ENCODE data around the gene ZMYM3.
"Not testable (repeated sequence)": the region's sequence is repeated elsewhere in the genome, so short reads cannot be mapped to it uniquely, and the experiment has no call there.

The ZMYM3 gene

DNA sequence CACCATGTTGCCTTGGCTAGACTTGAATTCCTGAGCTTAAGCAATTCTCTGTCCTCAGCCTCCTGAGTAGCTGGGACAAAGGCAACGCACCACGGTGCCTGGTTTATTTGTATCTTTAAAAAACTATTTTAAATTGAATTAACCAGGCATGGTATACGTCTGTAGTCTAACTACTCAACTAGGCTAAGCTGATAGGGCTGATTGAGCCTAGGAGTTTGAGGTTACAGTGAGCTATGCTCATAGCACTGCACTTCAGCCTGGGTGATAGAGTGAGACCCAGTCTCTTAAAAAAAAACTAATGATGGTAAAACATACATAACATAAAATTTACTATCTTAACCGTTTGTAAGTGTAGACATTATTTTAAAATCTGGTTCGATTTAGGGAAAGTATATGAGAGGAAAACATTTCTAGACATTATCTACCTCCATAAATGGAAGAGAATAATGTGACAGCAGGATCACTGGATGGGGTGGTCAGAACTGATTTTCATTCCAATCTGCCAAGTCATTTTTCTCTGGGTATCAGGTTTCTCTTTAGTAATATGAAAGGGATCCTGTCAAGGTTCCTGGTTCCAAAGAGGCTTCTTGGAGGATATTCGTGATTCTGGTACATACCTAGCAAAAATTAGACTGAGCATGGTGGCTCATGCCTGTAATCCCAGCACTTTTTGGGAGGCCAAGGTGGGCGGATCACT lies 38.9 kb upstream of the ZMYM3 start:
- no peak overlapping the region for H3K4me3 ChIP-seq (ENCODE audit: low read depth, low read length)
- TF ChIP-seq, protein P1, sequence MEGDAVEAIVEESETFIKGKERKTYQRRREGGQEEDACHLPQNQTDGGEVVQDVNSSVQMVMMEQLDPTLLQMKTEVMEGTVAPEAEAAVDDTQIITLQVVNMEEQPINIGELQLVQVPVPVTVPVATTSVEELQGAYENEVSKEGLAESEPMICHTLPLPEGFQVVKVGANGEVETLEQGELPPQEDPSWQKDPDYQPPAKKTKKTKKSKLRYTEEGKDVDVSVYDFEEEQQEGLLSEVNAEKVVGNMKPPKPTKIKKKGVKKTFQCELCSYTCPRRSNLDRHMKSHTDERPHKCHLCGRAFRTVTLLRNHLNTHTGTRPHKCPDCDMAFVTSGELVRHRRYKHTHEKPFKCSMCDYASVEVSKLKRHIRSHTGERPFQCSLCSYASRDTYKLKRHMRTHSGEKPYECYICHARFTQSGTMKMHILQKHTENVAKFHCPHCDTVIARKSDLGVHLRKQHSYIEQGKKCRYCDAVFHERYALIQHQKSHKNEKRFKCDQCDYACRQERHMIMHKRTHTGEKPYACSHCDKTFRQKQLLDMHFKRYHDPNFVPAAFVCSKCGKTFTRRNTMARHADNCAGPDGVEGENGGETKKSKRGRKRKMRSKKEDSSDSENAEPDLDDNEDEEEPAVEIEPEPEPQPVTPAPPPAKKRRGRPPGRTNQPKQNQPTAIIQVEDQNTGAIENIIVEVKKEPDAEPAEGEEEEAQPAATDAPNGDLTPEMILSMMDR (IDR thresholded peaks at IDR 0.05; ENCODE audit: low read depth, low read length): no peak

DNA sequence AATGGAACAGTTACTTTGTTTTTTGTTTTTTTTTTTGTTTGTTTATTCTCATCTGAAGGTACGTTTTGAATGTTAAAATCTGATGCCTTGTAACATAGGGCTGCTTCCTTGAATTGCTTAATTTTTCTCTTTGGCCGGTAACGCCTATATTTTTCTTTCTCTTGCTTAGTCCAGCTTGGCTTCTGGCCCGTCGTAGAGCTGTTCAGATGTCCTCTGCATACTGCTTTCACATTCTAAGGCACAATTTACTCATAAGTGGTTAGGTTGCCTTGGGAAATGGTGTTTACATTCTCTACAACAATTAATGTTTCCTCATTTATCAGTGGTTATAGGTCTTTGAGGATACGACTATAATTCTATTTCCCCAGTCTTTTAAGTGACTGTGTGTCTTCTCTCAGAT lies 37.4 kb upstream of the ZMYM3 start:
- H3K4me3 ChIP-seq (ENCODE audit: low read depth, low read length): no peak overlapping the region
- TF ChIP-seq, protein P1 (IDR thresholded peaks at IDR 0.05; ENCODE audit: low read depth, low read length): no peak

DNA sequence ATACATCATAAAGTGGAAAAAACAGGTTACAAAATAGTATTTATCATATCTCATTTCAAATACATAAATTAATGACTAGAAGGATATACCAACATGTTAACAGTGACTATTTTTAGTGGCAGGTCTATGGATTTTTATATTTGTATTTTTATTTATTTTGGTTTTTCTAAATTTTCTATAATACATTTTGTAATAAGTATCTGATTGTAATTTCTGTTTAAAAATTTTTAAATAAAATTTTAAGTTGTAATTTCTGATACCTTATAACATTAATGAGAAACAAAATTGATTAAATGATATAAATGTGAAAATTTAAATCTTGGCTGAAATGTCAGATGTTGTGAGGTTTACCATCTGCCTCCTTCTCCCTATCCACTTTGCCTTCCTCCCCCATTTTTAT lies 32.0 kb upstream of the ZMYM3 start:
- peak overlapping the region; percentile 72 for H3K4me3 ChIP-seq (ENCODE audit: low read depth, low read length)
- TF ChIP-seq, protein P1 (IDR thresholded peaks at IDR 0.05; ENCODE audit: low read depth, low read length): no peak

DNA sequence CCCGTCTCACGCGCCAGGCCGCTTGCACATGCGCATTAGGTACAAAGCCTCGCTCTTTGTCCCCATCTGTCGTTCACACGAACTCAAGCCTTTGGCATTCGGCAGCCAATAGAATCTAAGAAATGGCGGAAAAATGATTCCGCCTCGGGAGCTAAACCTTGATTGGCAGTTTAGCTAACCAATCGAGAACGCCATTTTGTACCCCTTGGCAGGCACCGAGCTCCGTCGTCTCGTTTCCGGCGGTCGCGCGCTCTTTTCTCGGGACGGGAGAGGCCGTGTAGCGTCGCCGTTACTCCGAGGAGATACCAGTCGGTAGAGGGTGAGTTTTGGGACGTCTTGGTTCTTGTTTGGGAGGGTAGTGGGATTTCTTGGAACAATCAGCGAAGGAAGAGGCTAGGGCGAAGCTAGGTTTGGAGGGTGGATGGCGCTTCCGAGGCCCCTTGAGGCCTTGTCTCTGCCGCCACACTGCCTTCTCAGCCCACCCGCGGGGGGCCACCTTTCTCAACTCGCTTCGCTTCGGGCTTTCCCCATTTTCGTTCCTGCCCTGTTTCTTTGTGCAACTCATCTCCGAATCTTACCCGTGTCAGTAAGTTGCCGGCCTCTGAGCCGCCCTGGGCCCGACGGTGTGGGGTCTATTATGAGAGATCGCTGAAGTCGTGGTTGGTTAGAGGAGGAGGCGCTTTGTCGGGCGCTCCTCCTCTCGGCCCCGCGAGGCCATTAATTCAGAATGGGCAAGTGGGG lies 29.6 kb upstream of the ZMYM3 start, which contains the start of gene NONO:
Gene NONO (plus strand): TSS at position 233 of the 741 bp plus-strand sequence. CDS start 7,003 bp downstream, outside the sequence.
- TF ChIP-seq, protein P1 (IDR thresholded peaks at IDR 0.05; ENCODE audit: low read depth, low read length): no peak
- peak within 1 kb of the TSS; percentile 72 for H3K4me3 ChIP-seq (ENCODE audit: low read depth, low read length)

DNA sequence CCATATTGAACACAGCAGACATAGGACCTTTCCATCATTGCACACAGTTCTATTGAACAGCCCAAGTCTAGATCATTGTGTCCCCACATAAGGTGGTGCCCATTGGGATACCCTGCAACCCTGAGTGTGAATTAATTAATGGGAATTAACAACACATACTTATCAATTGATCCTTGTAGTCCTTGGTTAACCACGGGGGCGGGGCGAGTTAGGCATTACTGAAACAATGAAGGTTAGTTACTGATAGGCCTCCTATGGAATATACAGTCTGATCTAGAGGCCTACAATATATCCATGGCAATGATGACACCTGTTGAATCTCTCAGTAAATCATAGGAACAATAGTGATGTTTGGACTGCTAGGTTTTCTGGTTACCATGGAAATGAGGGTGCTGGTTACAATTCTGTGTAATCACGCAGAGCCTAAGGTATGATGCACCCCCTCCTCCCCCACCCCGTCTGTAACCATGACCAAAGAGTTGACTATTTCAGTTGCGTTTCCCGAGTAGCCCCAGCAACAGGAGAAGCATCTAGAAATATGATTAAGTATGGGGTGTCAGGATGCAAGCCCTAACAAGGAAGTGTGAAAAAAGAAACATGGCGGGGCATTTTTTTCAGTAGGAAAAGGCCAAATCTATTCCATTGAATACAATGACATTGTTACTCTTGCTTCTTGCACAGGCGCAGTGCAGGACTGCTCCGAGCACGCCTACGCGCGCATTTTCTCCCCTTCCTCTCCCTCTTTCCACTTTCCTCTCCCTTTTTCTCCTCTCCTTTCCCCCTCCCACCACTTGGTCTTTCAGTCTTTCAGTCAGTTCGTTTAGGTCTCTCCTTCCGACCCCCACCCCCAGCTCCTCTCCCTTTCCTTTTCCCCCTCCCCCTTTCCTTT lies 28.8 kb upstream of the ZMYM3 start:
- TF ChIP-seq, protein P1 (IDR thresholded peaks at IDR 0.05; ENCODE audit: low read depth, low read length): no peak
- H3K4me3 ChIP-seq (ENCODE audit: low read depth, low read length): peak overlapping the region; percentile 48

DNA sequence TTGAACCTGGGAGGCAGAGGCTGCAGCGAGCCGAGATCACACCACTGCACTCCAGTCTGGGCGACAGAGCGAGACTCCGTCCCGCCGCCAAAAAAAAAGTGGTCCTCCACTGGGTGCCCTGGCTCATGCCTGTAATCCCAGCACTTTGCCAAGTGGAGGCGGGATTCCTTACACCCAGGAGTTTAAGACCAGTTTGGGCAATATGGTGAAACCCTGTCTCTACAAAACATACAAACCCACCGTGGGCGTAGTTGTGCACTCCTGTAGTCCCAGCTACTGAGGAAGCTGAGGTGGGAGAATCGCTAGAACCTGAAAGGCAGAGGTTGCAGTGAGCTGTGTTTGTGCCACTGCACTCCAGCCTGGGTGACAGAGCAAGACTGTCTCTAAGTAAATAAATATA lies 27.4 kb upstream of the ZMYM3 start:
- not testable (repeated sequence) for H3K4me3 ChIP-seq (ENCODE audit: low read depth, low read length)

DNA sequence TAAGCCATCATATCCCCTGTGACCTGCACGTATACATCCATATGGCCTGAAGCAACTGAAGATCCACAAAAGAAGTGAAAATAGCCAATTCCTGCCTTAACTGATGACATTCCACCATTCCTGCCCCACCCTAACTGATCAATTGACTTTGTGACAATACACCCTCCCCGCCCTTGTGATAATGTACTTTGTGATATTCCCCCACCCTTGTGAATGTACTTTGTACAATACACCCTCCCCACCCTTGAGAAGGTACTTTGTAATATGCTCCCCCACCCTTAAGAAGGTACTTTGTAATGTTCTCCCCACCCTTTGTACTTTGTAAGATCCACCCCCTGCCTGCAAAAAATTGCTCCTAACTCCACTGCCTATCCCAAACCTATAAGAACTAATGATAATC lies 18.4 kb upstream of the ZMYM3 start:
- H3K4me3 ChIP-seq (ENCODE audit: low read depth, low read length): not testable (repeated sequence)
